Measurements from ENCODE around the gene SFTPB.
"Not testable (repeated sequence)": the region's sequence is repeated elsewhere in the genome, so short reads cannot be mapped to it uniquely, and the experiment has no call there.

Gene SFTPB

DNA sequence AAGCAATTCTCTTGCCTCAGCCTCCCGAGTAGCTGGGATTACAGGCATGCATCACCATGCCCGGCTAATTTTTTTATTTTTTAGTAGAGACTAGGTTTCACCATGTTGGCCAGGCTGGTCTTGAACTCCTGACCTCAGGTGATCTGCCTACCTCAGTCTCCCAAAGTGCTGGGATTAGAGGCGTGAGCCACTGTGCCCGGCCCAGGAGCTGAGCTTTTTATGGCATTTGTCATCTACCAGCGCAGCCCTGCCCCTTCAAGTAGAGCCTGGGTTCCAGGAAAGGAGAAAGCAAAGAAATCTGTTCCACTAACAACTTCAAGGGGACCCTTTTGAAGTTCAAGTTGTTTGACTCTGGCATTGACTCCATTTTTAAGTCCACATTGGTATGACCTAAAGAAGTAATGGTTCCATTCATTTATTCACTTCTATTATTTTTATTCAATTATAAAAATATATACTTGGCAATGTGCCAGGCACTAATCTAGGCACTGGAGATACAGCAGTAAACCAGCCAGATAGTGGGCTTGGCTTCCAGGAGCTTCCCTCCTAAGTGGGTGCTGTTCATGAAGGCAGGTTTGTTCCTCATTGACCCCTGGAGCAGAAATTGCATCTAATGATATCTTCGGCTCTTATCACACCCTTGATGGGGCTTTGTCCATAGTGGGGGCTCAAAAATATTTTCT is 8.0 kb upstream of the SFTPB start:
- no peak overlapping the region for H3K27ac ChIP-seq
- no peak overlapping the region for H3K9ac ChIP-seq (ENCODE audit: insufficient read length)

DNA sequence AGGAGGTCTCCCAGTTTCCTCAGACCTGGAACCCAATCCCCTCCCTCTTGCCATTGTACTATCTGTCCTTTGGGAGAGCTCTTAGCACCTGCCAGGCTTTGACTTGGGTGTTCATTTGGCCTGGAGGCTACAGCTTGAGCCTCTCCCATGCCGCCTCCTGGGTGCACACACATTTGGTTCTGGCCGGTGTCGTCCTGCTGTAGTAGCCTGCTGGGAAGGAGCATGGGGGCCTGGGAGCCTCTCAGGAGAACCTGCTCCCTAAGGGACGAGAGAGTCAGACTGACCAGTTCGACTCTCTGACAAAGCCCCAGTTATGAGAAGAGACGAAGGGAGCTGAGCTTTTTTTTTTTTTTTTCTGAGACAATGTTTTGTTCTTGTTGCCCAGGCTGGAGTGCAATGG is 7.4 kb upstream of the SFTPB start:
- no peak overlapping the region for H3K27ac ChIP-seq
- no peak for DNase-seq (ENCODE audit: low read depth, low spot score)
- no peaks in the 10 kb centered on the region for H3K9me3 ChIP-seq (ENCODE audit: low read depth, low read length)
- no peak for TF ChIP-seq EZH2 (IDR thresholded peaks at IDR 0.05)
- TF ChIP-seq POLR2AphosphoS5 (IDR thresholded peaks at IDR 0.05; ENCODE audit: borderline replicate concordance, low read depth, low read length): no peak
- no peak for TF ChIP-seq FOXP2 (optimal IDR thresholded peaks at IDR 0.05; ENCODE audit: control extremely low read depth, extremely low read length, insufficient read depth)
- H3K36me3 ChIP-seq (ENCODE audit: insufficient read depth, low read length): no peaks in the 10 kb centered on the region
- no peak overlapping the region for H3K9ac ChIP-seq (ENCODE audit: insufficient read length)
- no peak overlapping the region for H3K4me3 ChIP-seq

More for the DNA sequence above, 8.0 kb upstream of the SFTPB start:
- TF ChIP-seq EZH2 (IDR thresholded peaks at IDR 0.05) (no peak), POLR2AphosphoS5 (IDR thresholded peaks at IDR 0.05; ENCODE audit: borderline replicate concordance, low read depth, low read length) (no peak), FOXP2 (optimal IDR thresholded peaks at IDR 0.05; ENCODE audit: control extremely low read depth, extremely low read length, insufficient read depth) (no peak)
- H3K4me3 ChIP-seq: no peak overlapping the region
- no peaks in the 10 kb centered on the region for H3K9me3 ChIP-seq (ENCODE audit: low read depth, low read length)
- no peak for DNase-seq (ENCODE audit: low read depth, low spot score)
- H3K36me3 ChIP-seq (ENCODE audit: insufficient read depth, low read length): no peaks in the 10 kb centered on the region

- no peak overlapping the region for H3K27ac ChIP-seq
- no peak for DNase-seq (ENCODE audit: low read depth, low spot score)
- no peak overlapping the region for H3K4me3 ChIP-seq
- no peaks in the 10 kb centered on the region for H3K36me3 ChIP-seq (ENCODE audit: insufficient read depth, low read length)
- no peak overlapping the region for H3K9ac ChIP-seq (ENCODE audit: insufficient read length)
- no peaks in the 10 kb centered on the region for H3K9me3 ChIP-seq (ENCODE audit: low read depth, low read length)
- TF ChIP-seq FOXP2 (optimal IDR thresholded peaks at IDR 0.05; ENCODE audit: control extremely low read depth, extremely low read length, insufficient read depth) (no peak), EZH2 (IDR thresholded peaks at IDR 0.05) (no peak), POLR2AphosphoS5 (IDR thresholded peaks at IDR 0.05; ENCODE audit: borderline replicate concordance, low read depth, low read length) (no peak)
Measured at GRCh38 chr2:85674417-85674816, 6.4 kb upstream of the SFTPB start.

GRCh38 chr2:85673716-85674375 is 5.8 kb upstream of the SFTPB start:
- no peak for TF ChIP-seq POLR2AphosphoS5 (IDR thresholded peaks at IDR 0.05; ENCODE audit: borderline replicate concordance, low read depth, low read length)
- Histone ChIP-seq H3K9ac (ENCODE audit: insufficient read length) (no peak overlapping the region), H3K4me3 (no peak overlapping the region), H3K27ac (no peak overlapping the region), H3K9me3 (ENCODE audit: low read depth, low read length) (no peaks in the 10 kb centered on the region), H3K36me3 (ENCODE audit: insufficient read depth, low read length) (no peaks in the 10 kb centered on the region)
- no peak for DNase-seq (ENCODE audit: low read depth, low spot score)

- Histone ChIP-seq H3K4me3 (no peak overlapping the region), H3K9me3 (ENCODE audit: low read depth, low read length) (no peaks in the 10 kb centered on the region), H3K9ac (ENCODE audit: insufficient read length) (no peak overlapping the region), H3K36me3 (ENCODE audit: insufficient read depth, low read length) (no peaks in the 10 kb centered on the region), H3K27ac (no peak overlapping the region)
- DNase-seq (ENCODE audit: low read depth, low spot score): no peak
- TF ChIP-seq FOXP2 (optimal IDR thresholded peaks at IDR 0.05; ENCODE audit: control extremely low read depth, extremely low read length, insufficient read depth) (no peak), POLR2AphosphoS5 (IDR thresholded peaks at IDR 0.05; ENCODE audit: borderline replicate concordance, low read depth, low read length) (no peak), EZH2 (IDR thresholded peaks at IDR 0.05) (no peak)
Measured at GRCh38 chr2:85672456-85672855, 4.5 kb upstream of the SFTPB start.

- H3K9me3 ChIP-seq (ENCODE audit: low read depth, low read length); H3K36me3 ChIP-seq (ENCODE audit: insufficient read depth, low read length); H3K4me3 ChIP-seq; H3K9ac ChIP-seq (ENCODE audit: insufficient read length); H3K27ac ChIP-seq; DNase-seq (ENCODE audit: low read depth, low spot score): not testable (repeated sequence)
Measured at GRCh38 chr2:85670416-85670815, 2.4 kb upstream of the SFTPB start.

- H3K27ac ChIP-seq: no peak overlapping the region
- H3K9me3 ChIP-seq (ENCODE audit: low read depth, low read length): no peaks in the 10 kb centered on the region
- no peak overlapping the region for H3K9ac ChIP-seq (ENCODE audit: insufficient read length)
- TF ChIP-seq EZH2 (IDR thresholded peaks at IDR 0.05) (no peak), FOXP2 (optimal IDR thresholded peaks at IDR 0.05; ENCODE audit: control extremely low read depth, extremely low read length, insufficient read depth) (no peak), POLR2AphosphoS5 (IDR thresholded peaks at IDR 0.05; ENCODE audit: borderline replicate concordance, low read depth, low read length) (no peak)
- no peak for DNase-seq (ENCODE audit: low read depth, low spot score)
- H3K4me3 ChIP-seq: no peak overlapping the region
- no peaks in the 10 kb centered on the region for H3K36me3 ChIP-seq (ENCODE audit: insufficient read depth, low read length)
Measured at GRCh38 chr2:85669549-85669948, 1.6 kb upstream of the SFTPB start.

DNA sequence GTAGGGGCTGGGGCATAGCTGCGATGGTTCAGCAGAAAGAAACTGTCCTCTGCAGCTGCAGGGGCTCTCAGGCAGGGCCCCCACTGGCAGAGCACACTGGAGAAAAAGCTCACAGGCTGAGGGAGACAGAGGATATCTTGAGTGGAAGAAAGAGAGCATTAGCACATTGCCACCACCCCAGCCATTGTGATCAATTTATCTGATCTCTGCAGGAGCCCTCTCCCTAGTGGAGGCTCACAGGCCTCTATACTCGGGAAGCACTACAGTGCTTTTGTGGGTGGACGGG is 801 bp upstream of the SFTPB start:
- no peak overlapping the region for H3K27ac ChIP-seq
- no peak for DNase-seq (ENCODE audit: low read depth, low spot score)
- no peaks in the 10 kb centered on the region for H3K9me3 ChIP-seq (ENCODE audit: low read depth, low read length)
- H3K36me3 ChIP-seq (ENCODE audit: insufficient read depth, low read length): no peaks in the 10 kb centered on the region
- TF ChIP-seq EZH2 (IDR thresholded peaks at IDR 0.05) (no peak), POLR2AphosphoS5 (IDR thresholded peaks at IDR 0.05; ENCODE audit: borderline replicate concordance, low read depth, low read length) (no peak)
- no peak overlapping the region for H3K4me3 ChIP-seq
- no peak overlapping the region for H3K9ac ChIP-seq (ENCODE audit: insufficient read length)

GRCh38 chr2:85667561-85668008 is 414 bp downstream of the SFTPB start:
- no peak overlapping the region for H3K4me3 ChIP-seq
- no peaks in the 10 kb centered on the region for H3K36me3 ChIP-seq (ENCODE audit: insufficient read depth, low read length)
- no peaks in the 10 kb centered on the region for H3K9me3 ChIP-seq (ENCODE audit: low read depth, low read length)
- no peak overlapping the region for H3K9ac ChIP-seq (ENCODE audit: insufficient read length)
- H3K27ac ChIP-seq: no peak overlapping the region
- no peak for DNase-seq (ENCODE audit: low read depth, low spot score)
- TF ChIP-seq EZH2 (IDR thresholded peaks at IDR 0.05) (no peak), POLR2AphosphoS5 (IDR thresholded peaks at IDR 0.05; ENCODE audit: borderline replicate concordance, low read depth, low read length) (no peak), FOXP2 (optimal IDR thresholded peaks at IDR 0.05; ENCODE audit: control extremely low read depth, extremely low read length, insufficient read depth) (no peak)

Measured in SK-N-MC (cell line).